Measurements from ENCODE around the gene BCOR. TPM values are rescaled to one million over a fixed set of nuclear protein-coding genes. Genes with fewer than 3 reads are reported as not detected.

BCOR gene
- total and polyA plus RNA-seq, 2 of the 13 experiments (the other 11 are each of a cell fraction or from before 2014, with no cell fraction given): 14.3 to 15.2 TPM

GRCh38 chrX:40100537-40101429, 3.0 kb upstream of the BCOR start:
- Histone ChIP-seq H3K79me2 (ENCODE audit: insufficient read depth, low read length) (peaks cover 19% of the 10 kb centered on the region), H3K4me1 (ENCODE audit: insufficient read depth, low read length) (peaks cover 33% of the 10 kb centered on the region), H3K4me2 (ENCODE audit: low read depth, low read length) (peak overlapping the region; percentile 60), H4K20me1 (ENCODE audit: insufficient read depth, low read length) (no peaks in the 10 kb centered on the region), H3K9me3 (ENCODE audit: low read length) (no peaks in the 10 kb centered on the region), H3K9ac (ENCODE audit: insufficient read depth, low read depth, low read length) (peak overlapping the region; percentile 39; the same call in 1 of the 2 replicates), H3K36me3 (replicated peaks in 1 of 2; ENCODE audit: control insufficient read depth in 1 of 2, insufficient read depth in 2 of 2, low read length in 2 of 2) (no peaks in the 10 kb centered on the region), H3K4me3 (replicated peaks in 1 of 3; ENCODE audit: insufficient read depth in 1 of 3, low read depth in 2 of 3, low read length in 3 of 3) (peak overlapping the region; percentile 22 to 40 (median 28); a peak in 2 of 6 replicates), H3K27ac (ENCODE audit: extremely low read length, insufficient read depth, low read length) (no peak overlapping the region), H3K27me3 (ENCODE audit: control insufficient read depth in 1 of 2, insufficient read depth in 2 of 2, low read length in 2 of 2) (no peaks in the 10 kb centered on the region), H2AFZ (ENCODE audit: low read length) (no peak overlapping the region)
- CTCF ChIA-PET (ENCODE audit: low intra/inter-chr PET ratio, low total read pairs): no interaction called here
- intact Hi-C loops (cut with micrococcal nuclease; ENCODE audit: unreplicated experiment) (no loop called here), in situ Hi-C loops (cut with HindIII; ENCODE audit: extremely low pct_ligation_motif_present, low pct_unique_long_range_greater_than_20kb) (no loop called here)
- no peak for FAIRE-seq
- WGBS (ENCODE audit: low lambda C conversion rate): 47% methylated on average over 28 of the region's 31 CpGs
- POLR2A ChIA-PET: interaction anchor here (2.3 to 4.6 kb wide), 4 partner anchors 7 to 87 kb away, joined by 7 to 41 read pairs (median 26); no protein-coding TSS in a partner anchor
- no TSS peak for BruUV-seq (replicated peaks)
- no peak for TF ChIP-seq ZNF747 (CRISPR knock-in tag; IDR thresholded peaks at IDR 0.05; ENCODE audit: borderline replicate concordance)
- no peak for ATAC-seq
- DNase-seq (ENCODE audit: low spot score): no peak

DNA sequence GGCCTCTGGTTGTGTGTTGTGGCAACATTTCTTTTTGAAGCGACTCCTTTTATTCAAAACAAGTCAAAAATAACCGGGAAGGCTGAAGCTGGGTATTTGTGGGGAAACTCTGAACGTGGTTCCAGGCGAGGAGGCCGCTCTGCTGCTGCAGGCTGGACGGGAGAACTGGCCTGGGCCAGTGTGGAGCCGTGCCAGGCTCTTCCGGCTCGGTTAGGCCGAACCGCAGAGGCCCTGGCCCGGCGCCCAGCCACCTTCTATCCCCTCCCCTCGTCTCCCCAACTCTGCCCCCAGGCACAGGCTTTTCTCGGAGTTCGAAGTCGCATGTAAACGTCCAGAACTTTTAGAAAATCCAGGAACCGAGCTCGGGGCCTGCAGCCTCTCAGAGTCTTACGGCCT, 2.4 kb upstream of the BCOR start:
- H3K4me3 ChIP-seq (replicated peaks in 1 of 3; ENCODE audit: insufficient read depth in 1 of 3, low read depth in 2 of 3, low read length in 3 of 3): peak overlapping the region; percentile 22 to 40 (median 28); a peak in 5 of 6 replicates
- no peak overlapping the region for H3K27ac ChIP-seq (ENCODE audit: extremely low read length, insufficient read depth, low read length)
- no TSS peak for BruUV-seq (replicated peaks)
- POLR2A ChIA-PET: interaction anchor here (1.0 to 4.6 kb wide), 5 partner anchors 8 to 86 kb away, joined by 3 to 41 read pairs (median 21); no protein-coding TSS in a partner anchor
- no peak overlapping the region for H2AFZ ChIP-seq (ENCODE audit: low read length)
- intact Hi-C loops (cut with micrococcal nuclease; ENCODE audit: unreplicated experiment) (no loop called here), in situ Hi-C loops (cut with HindIII; ENCODE audit: extremely low pct_ligation_motif_present, low pct_unique_long_range_greater_than_20kb) (no loop called here)
- ATAC-seq: peak; percentile 10; the same call in 2 of the 3 replicates
- no peak for DNase-seq (ENCODE audit: low spot score)
- H3K36me3 ChIP-seq (replicated peaks in 1 of 2; ENCODE audit: control insufficient read depth in 1 of 2, insufficient read depth in 2 of 2, low read length in 2 of 2): no peaks in the 10 kb centered on the region
- CTCF ChIA-PET (ENCODE audit: low intra/inter-chr PET ratio, low total read pairs): no interaction called here
- H3K4me2 ChIP-seq (ENCODE audit: low read depth, low read length): peak overlapping the region; percentile 60
- FAIRE-seq: no peak
- peaks cover 5% of the 10 kb centered on the region for H4K20me1 ChIP-seq (ENCODE audit: insufficient read depth, low read length)
- H3K27me3 ChIP-seq (ENCODE audit: control insufficient read depth in 1 of 2, insufficient read depth in 2 of 2, low read length in 2 of 2): no peaks in the 10 kb centered on the region
- H3K79me2 ChIP-seq (ENCODE audit: insufficient read depth, low read length): peaks cover 22% of the 10 kb centered on the region
- peaks cover 33% of the 10 kb centered on the region for H3K4me1 ChIP-seq (ENCODE audit: insufficient read depth, low read length)
- no peaks in the 10 kb centered on the region for H3K9me3 ChIP-seq (ENCODE audit: low read length)
- H3K9ac ChIP-seq (ENCODE audit: insufficient read depth, low read depth, low read length): peak overlapping the region; percentile 39
- WGBS (ENCODE audit: low lambda C conversion rate): 0% methylated on average over 2 of the region's 21 CpGs
- TF ChIP-seq ZFY (CRISPR knock-in tag; IDR thresholded peaks at IDR 0.05) (0 out of 2 replicates have a peak, but pooled peaks have one; percentile 19), ZNF687 (CRISPR knock-in tag; IDR thresholded peaks at IDR 0.05) (peak; percentile 59), PHF8 (CRISPR knock-in tag; IDR thresholded peaks at IDR 0.05) (0 out of 2 replicates have a peak, but pooled peaks have one; percentile 18), PHF5A (CRISPR knock-in tag; IDR thresholded peaks at IDR 0.05; ENCODE audit: low read depth, unreplicated experiment) (no peak), ZFP62 (CRISPR knock-in tag; IDR thresholded peaks at IDR 0.05) (no peak), KLF16 (CRISPR knock-in tag; IDR thresholded peaks at IDR 0.05) (no peak)
- TF ChIP-seq, protein P1, sequence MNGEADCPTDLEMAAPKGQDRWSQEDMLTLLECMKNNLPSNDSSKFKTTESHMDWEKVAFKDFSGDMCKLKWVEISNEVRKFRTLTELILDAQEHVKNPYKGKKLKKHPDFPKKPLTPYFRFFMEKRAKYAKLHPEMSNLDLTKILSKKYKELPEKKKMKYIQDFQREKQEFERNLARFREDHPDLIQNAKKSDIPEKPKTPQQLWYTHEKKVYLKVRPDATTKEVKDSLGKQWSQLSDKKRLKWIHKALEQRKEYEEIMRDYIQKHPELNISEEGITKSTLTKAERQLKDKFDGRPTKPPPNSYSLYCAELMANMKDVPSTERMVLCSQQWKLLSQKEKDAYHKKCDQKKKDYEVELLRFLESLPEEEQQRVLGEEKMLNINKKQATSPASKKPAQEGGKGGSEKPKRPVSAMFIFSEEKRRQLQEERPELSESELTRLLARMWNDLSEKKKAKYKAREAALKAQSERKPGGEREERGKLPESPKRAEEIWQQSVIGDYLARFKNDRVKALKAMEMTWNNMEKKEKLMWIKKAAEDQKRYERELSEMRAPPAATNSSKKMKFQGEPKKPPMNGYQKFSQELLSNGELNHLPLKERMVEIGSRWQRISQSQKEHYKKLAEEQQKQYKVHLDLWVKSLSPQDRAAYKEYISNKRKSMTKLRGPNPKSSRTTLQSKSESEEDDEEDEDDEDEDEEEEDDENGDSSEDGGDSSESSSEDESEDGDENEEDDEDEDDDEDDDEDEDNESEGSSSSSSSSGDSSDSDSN (CRISPR knock-in tag; IDR thresholded peaks at IDR 0.05): peak; percentile 41; the same call in 1 of the 2 replicates
